ENCODE results near the gene ETS1.

The ETS1 gene

GRCh38 chr11:128424851-128425285 is 162.5 kb downstream of the ETS1 start:
- TF ChIP-seq CTCF (IDR thresholded peaks at IDR 0.05; ENCODE audit: low read depth, low read length), result no peak
- Histone ChIP-seq H3K4me3 (ENCODE audit: low read depth, low read length) (no peak overlapping the region), H3K27me3 (ENCODE audit: insufficient read depth, low read depth, severe bottlenecking) (no peaks in the 10 kb centered on the region), H3K36me3 (no peaks in the 10 kb centered on the region), H3K9me3 (ENCODE audit: severe bottlenecking) (no peaks in the 10 kb centered on the region), H3K27ac (no peak overlapping the region)
- no peak for DNase-seq

GRCh38 chr11:128424271-128424711 is 163.1 kb downstream of the ETS1 start:
- DNase-seq, result no peak

GRCh38 chr11:128422576-128423370 is 164.6 kb downstream of the ETS1 start:
- no peaks in the 10 kb centered on the region for H3K9me3 ChIP-seq (ENCODE audit: severe bottlenecking)
- no peak for TF ChIP-seq CTCF (IDR thresholded peaks at IDR 0.05; ENCODE audit: low read depth, low read length)
- no peaks in the 10 kb centered on the region for H3K27me3 ChIP-seq (ENCODE audit: insufficient read depth, low read depth, severe bottlenecking)
- DNase-seq, result peak; percentile 21
- no peak overlapping the region for H3K27ac ChIP-seq
- H3K36me3 ChIP-seq, result no peaks in the 10 kb centered on the region
- H3K4me3 ChIP-seq (ENCODE audit: low read depth, low read length), result no peak overlapping the region

More at GRCh38 chr11:128424271-128424711, 163.1 kb downstream of the ETS1 start:
- TF ChIP-seq CTCF (IDR thresholded peaks at IDR 0.05; ENCODE audit: low read depth, low read length), result no peak
- Histone ChIP-seq H3K27ac (no peak overlapping the region), H3K9me3 (ENCODE audit: severe bottlenecking) (no peaks in the 10 kb centered on the region), H3K27me3 (ENCODE audit: insufficient read depth, low read depth, severe bottlenecking) (no peaks in the 10 kb centered on the region), H3K36me3 (no peaks in the 10 kb centered on the region), H3K4me3 (ENCODE audit: low read depth, low read length) (no peak overlapping the region)

- Histone ChIP-seq H3K27me3 (ENCODE audit: insufficient read depth, low read depth, severe bottlenecking) (no peaks in the 10 kb centered on the region), H3K9me3 (ENCODE audit: severe bottlenecking) (no peaks in the 10 kb centered on the region), H3K36me3 (no peaks in the 10 kb centered on the region), H3K4me3 (ENCODE audit: low read depth, low read length) (no peak overlapping the region), H3K27ac (no peak overlapping the region)
- TF ChIP-seq CTCF (IDR thresholded peaks at IDR 0.05; ENCODE audit: low read depth, low read length), result no peak
- DNase-seq, result no peak
These were observed 165.6 kb downstream of the ETS1 start for GRCh38 chr11:128421577-128422330.

- no peaks in the 10 kb centered on the region for H3K36me3 ChIP-seq
- no peaks in the 10 kb centered on the region for H3K9me3 ChIP-seq (ENCODE audit: severe bottlenecking)
- no peak overlapping the region for H3K4me3 ChIP-seq (ENCODE audit: low read depth, low read length)
- no peaks in the 10 kb centered on the region for H3K27me3 ChIP-seq (ENCODE audit: insufficient read depth, low read depth, severe bottlenecking)
- no peak overlapping the region for H3K27ac ChIP-seq
- TF ChIP-seq CTCF (IDR thresholded peaks at IDR 0.05; ENCODE audit: low read depth, low read length), result no peak
- no peak for DNase-seq
These were observed 166.4 kb downstream of the ETS1 start for GRCh38 chr11:128420951-128421350.

Measured in WERI-Rb-1 (cell line).